ENCODE measurements around the gene HS6ST3. TPM values are rescaled to one million over a fixed set of nuclear protein-coding genes. Genes with fewer than 3 reads are reported as not detected.

HS6ST3 gene
- total RNA-seq, 1 donor from 2014 or later: not detected

DNA sequence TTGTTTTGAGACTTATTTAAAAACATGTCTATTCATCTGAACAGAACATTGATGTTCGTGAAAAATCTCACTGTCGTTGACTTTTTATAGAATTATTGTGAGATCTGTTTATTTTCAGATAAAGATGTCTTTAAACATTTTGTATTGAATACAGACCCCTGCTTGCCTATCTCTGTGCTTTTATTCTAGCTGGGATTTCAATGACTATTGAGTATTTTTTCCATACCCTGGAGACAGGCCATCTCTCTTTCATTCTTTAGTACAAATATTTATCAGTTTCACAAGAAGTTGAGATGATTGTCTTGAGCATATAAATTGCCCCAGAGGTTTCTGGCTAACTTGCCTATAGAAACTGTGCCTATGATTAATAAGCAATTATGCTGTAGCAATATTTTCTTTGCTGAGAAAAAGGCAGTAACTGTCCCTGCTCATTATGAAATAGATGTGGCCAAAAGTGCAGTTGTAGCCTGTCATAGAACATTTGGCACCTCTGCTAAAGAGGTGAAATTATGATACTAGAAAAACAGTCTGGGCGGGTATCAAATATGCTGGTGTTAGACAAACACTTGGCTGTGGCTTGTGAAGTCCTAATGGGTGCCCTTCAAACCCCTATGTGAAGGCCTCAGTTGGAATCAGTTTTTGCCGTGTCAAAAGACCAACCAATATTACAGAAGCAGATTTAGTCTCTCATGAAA, 360.6 kb downstream of the HS6ST3 start:
- Mint-ChIP-seq H3K4me1 (ENCODE audit: unreplicated experiment) (no peaks in the 10 kb centered on the region), H3K9me3 (ENCODE audit: unreplicated experiment) (no peaks in the 10 kb centered on the region), H3K4me3 (ENCODE audit: unreplicated experiment) (no peak overlapping the region), H3K36me3 (ENCODE audit: unreplicated experiment) (no peaks in the 10 kb centered on the region), H3K27me3 (ENCODE audit: unreplicated experiment) (no peaks in the 10 kb centered on the region), H3K27ac (ENCODE audit: unreplicated experiment) (no peak overlapping the region)
- TF ChIP-seq, protein P1, sequence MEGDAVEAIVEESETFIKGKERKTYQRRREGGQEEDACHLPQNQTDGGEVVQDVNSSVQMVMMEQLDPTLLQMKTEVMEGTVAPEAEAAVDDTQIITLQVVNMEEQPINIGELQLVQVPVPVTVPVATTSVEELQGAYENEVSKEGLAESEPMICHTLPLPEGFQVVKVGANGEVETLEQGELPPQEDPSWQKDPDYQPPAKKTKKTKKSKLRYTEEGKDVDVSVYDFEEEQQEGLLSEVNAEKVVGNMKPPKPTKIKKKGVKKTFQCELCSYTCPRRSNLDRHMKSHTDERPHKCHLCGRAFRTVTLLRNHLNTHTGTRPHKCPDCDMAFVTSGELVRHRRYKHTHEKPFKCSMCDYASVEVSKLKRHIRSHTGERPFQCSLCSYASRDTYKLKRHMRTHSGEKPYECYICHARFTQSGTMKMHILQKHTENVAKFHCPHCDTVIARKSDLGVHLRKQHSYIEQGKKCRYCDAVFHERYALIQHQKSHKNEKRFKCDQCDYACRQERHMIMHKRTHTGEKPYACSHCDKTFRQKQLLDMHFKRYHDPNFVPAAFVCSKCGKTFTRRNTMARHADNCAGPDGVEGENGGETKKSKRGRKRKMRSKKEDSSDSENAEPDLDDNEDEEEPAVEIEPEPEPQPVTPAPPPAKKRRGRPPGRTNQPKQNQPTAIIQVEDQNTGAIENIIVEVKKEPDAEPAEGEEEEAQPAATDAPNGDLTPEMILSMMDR (IDR thresholded peaks at IDR 0.05): no peak
- no peak for DNase-seq (ENCODE audit: extremely low spot score, unreplicated experiment)

DNA sequence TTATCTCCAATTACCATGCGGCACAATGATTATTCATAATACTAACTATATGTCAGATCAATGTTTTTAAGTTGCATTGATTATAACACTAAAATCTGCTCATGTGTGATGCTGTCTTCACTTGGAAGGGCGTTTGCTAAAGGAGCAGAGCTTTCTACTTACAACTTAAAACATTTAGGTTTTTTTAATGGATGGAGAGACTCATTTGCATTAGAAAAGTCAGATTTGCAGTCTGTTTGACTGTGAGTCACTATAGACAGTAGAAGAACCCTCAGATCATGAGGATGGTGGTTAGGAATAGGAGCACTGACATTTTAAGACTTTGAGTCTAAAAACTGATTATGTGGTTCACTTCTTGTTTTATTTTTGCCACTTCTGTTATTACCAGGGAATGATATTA, 364.6 kb downstream of the HS6ST3 start:
- DNase-seq (ENCODE audit: extremely low spot score, unreplicated experiment): no peak
- no peaks in the 10 kb centered on the region for H3K36me3 Mint-ChIP-seq (ENCODE audit: unreplicated experiment)
- H3K27ac Mint-ChIP-seq (ENCODE audit: unreplicated experiment): no peak overlapping the region
- no peaks in the 10 kb centered on the region for H3K4me1 Mint-ChIP-seq (ENCODE audit: unreplicated experiment)
- no peaks in the 10 kb centered on the region for H3K9me3 Mint-ChIP-seq (ENCODE audit: unreplicated experiment)
- H3K27me3 Mint-ChIP-seq (ENCODE audit: unreplicated experiment): no peaks in the 10 kb centered on the region
- TF ChIP-seq, protein P1 (IDR thresholded peaks at IDR 0.05): no peak
- no peak overlapping the region for H3K4me3 Mint-ChIP-seq (ENCODE audit: unreplicated experiment)

DNA sequence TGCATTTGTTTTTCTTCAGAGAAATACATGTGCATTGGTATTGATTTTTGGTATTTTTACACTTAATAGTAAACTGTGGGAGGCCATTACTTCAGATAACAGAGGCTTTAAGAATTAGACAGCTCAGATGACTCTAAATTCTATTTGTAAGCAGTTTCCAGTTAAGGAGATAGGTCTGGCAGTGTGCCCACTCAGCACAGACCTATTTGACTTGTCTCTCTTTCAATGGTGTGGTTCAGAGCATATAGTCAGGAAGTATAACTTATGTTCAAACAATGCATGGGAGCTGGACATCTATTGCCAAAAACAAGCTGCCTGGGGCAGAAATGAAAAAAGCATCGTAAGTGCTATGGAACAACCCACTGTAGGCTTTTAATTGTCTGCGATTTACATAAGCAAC, 370.7 kb downstream of the HS6ST3 start:
- no peak for DNase-seq (ENCODE audit: extremely low spot score, unreplicated experiment)
- TF ChIP-seq, protein P1 (IDR thresholded peaks at IDR 0.05): no peak
- no peaks in the 10 kb centered on the region for H3K4me1 Mint-ChIP-seq (ENCODE audit: unreplicated experiment)
- H3K4me3 Mint-ChIP-seq (ENCODE audit: unreplicated experiment): no peak overlapping the region
- H3K9me3 Mint-ChIP-seq (ENCODE audit: unreplicated experiment): no peaks in the 10 kb centered on the region
- no peak overlapping the region for H3K27ac Mint-ChIP-seq (ENCODE audit: unreplicated experiment)
- H3K36me3 Mint-ChIP-seq (ENCODE audit: unreplicated experiment): no peaks in the 10 kb centered on the region
- H3K27me3 Mint-ChIP-seq (ENCODE audit: unreplicated experiment): peaks cover 2% of the 10 kb centered on the region

DNA sequence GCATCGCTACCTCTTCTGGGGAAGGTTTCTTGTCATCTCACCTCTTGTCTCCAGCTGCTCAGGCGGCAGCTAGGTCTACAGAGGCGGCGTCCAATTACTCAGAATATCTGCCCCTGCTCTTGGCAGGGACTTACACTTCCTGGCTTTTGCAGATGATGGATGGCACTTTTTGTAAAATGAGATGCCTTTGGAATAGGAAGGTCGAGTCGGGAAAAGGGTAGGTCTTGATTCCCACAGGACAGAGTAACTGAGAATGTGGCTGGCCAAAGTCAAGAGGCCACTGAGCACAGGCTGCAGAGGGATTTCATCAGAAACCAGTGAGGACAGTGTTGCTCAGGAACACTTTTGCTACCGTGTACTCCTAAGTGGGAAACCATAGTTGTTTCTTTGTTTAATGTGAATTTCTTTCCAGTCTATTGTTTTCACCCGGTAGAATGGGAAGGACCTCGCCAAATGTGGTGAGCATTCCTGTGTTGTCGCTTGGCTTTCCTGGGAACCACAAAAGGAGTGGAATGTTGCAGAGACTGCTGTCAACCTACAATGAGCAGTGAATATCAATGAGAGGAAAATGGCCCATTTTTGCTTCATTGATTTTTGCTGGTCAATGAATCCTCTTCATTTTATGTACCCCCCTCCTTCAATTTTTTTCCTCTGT, 383.7 kb downstream of the HS6ST3 start:
- Mint-ChIP-seq H3K27ac (ENCODE audit: unreplicated experiment) (no peak overlapping the region), H3K36me3 (ENCODE audit: unreplicated experiment) (no peaks in the 10 kb centered on the region), H3K4me3 (ENCODE audit: unreplicated experiment) (no peak overlapping the region), H3K4me1 (ENCODE audit: unreplicated experiment) (no peaks in the 10 kb centered on the region), H3K9me3 (ENCODE audit: unreplicated experiment) (no peaks in the 10 kb centered on the region), H3K27me3 (ENCODE audit: unreplicated experiment) (no peaks in the 10 kb centered on the region)
- TF ChIP-seq, protein P1 (IDR thresholded peaks at IDR 0.05): no peak
- DNase-seq (ENCODE audit: extremely low spot score, unreplicated experiment): no peak

DNA sequence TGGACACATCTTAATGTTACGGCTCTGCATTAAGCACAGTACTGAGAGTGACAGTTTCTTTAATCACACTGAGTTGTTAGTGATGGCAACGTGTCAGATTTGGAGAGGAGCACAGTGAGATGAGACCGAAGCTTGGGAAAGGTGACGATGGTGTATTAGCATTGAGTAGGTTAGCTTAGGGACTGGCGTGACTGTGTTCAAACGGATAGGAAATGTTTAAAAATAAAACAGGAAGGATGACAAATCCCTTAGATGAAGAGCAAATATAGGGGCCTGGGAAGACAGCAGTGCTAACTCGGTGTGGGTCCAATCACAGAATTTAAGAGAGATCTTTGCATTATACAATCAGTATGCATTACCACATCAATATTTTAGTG, 384.3 kb downstream of the HS6ST3 start:
- no peaks in the 10 kb centered on the region for H3K9me3 Mint-ChIP-seq (ENCODE audit: unreplicated experiment)
- TF ChIP-seq, protein P1 (IDR thresholded peaks at IDR 0.05): no peak
- no peaks in the 10 kb centered on the region for H3K27me3 Mint-ChIP-seq (ENCODE audit: unreplicated experiment)
- no peak for DNase-seq (ENCODE audit: extremely low spot score, unreplicated experiment)
- no peak overlapping the region for H3K4me3 Mint-ChIP-seq (ENCODE audit: unreplicated experiment)
- no peaks in the 10 kb centered on the region for H3K36me3 Mint-ChIP-seq (ENCODE audit: unreplicated experiment)
- H3K27ac Mint-ChIP-seq (ENCODE audit: unreplicated experiment): no peak overlapping the region
- no peaks in the 10 kb centered on the region for H3K4me1 Mint-ChIP-seq (ENCODE audit: unreplicated experiment)
